MCF 10A (cell line): ENCODE data around the gene TCP10L. TPM values are rescaled to one million over a fixed set of nuclear protein-coding genes. Genes with fewer than 3 reads are reported as not detected.

Experiments
- BruUV-seq: library from RNA; stranded (reverse); fragments of 400-500 nt; replicated peaks from 2 replicates; lab custom pipeline; 2021; lab: Mats Ljungman, UMichigan
- CTCF ChIA-PET: fragments of 300-600 bp; sonication (Branson Sonifier 250); formaldehyde crosslinking; extraction: SDS; loops from one replicate; lab custom pipeline; 2021; ENCODE audit warnings: antibody characterized with exemption, inconsistent platforms; lab: Yijun Ruan, JAX
- POLR2A ChIA-PET: fragments of 300-600, 350-650 bp; sonication (Branson Sonifier 250); formaldehyde crosslinking; extraction: SDS; loops from one replicate; lab custom pipeline; 2020; ENCODE audit warnings: antibody characterized with exemption, inconsistent platforms; lab: Yijun Ruan, JAX
- DNase-seq: peaks from one replicate; pipeline ENCODE4 v3.0.0-alpha.2; 2018; ENCODE audit not compliant: unreplicated experiment
- H3K27ac Mint-ChIP-seq: one replicate; pipeline ENCODE4 v1.8.0; 2022; ENCODE audit warnings: mild to moderate bottlenecking, low read depth, mixed read lengths; ENCODE audit not compliant: unreplicated experiment
- H3K27me3 Mint-ChIP-seq: one replicate; pipeline ENCODE4 v1.8.0; 2022; ENCODE audit warnings: mixed read lengths; ENCODE audit not compliant: insufficient read depth, unreplicated experiment
- H3K36me3 Mint-ChIP-seq: one replicate; pipeline ENCODE4 v1.8.0; 2022; ENCODE audit warnings: mild to moderate bottlenecking, moderate library complexity, mixed read lengths; ENCODE audit not compliant: insufficient read depth, unreplicated experiment
- H3K4me1 Mint-ChIP-seq: one replicate; pipeline ENCODE4 v1.8.0; 2022; ENCODE audit warnings: mixed read lengths; ENCODE audit not compliant: insufficient read depth, unreplicated experiment
- H3K4me3 Mint-ChIP-seq: one replicate; pipeline ENCODE4 v1.8.0; 2022; ENCODE audit warnings: mild to moderate bottlenecking, moderate library complexity, mixed read lengths; ENCODE audit not compliant: unreplicated experiment
- H3K9me3 Mint-ChIP-seq: one replicate; pipeline ENCODE4 v1.8.0; 2022; ENCODE audit warnings: mixed read lengths; ENCODE audit not compliant: unreplicated experiment
- intact Hi-C: fragments of 100-400 bp; cut with micrococcal nuclease; formaldehyde crosslinking; loops from 2 replicates; pipeline ENCODE4 v1.14.1; 2022
- total RNA-seq: library from RNA; stranded (reverse); gene quantifications from 2 replicates; pipeline ENCODE4 v1.2.3, GENCODE V29; 2022
- TF ChIP-seq, protein P1 (sequence below): fragments of 200-600 bp; IDR thresholded peaks from one replicate; pipeline ENCODE4 v1.8.0; 2022; ENCODE audit warnings: antibody characterized with exemption, mild to moderate bottlenecking; ENCODE audit not compliant: unreplicated experiment

Gene TCP10L
- total RNA-seq, 1 experiment from 2014 or later = not detected

DNA sequence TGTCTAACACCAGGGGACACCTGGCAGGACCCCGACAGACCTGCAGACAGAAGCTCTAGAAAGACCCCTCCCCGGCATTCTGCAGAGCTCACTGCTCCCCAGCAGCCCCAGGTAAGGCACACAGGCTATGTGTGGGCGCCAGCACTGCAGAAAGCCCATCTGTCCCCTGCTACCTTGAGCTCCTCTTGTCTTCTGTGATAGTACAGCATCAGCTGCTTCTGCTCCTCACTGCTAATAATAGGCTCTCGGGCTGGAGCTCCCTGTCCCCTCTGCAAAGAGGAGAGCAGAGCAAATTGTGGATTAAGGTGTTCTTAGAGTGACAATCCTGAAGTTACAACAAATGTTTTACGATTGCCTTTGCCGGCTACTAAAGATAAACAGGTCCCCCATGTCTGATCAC, 16.8 kb upstream of the TCP10L start:
- no peak for DNase-seq
- intact Hi-C loops = loop anchor here (5.0 to 10.0 kb wide), 2 partner anchors 325 to 817 kb away; partner anchors contain the start of gene MIS18A
- Mint-ChIP-seq H3K27ac (no peak overlapping the region), H3K9me3 (no peaks in the 10 kb centered on the region), H3K4me1 (peaks cover 8% of the 10 kb centered on the region), H3K27me3 (no peaks in the 10 kb centered on the region), H3K36me3 (peaks cover 78% of the 10 kb centered on the region), H3K4me3 (no peak overlapping the region)
- TF ChIP-seq, protein P1, sequence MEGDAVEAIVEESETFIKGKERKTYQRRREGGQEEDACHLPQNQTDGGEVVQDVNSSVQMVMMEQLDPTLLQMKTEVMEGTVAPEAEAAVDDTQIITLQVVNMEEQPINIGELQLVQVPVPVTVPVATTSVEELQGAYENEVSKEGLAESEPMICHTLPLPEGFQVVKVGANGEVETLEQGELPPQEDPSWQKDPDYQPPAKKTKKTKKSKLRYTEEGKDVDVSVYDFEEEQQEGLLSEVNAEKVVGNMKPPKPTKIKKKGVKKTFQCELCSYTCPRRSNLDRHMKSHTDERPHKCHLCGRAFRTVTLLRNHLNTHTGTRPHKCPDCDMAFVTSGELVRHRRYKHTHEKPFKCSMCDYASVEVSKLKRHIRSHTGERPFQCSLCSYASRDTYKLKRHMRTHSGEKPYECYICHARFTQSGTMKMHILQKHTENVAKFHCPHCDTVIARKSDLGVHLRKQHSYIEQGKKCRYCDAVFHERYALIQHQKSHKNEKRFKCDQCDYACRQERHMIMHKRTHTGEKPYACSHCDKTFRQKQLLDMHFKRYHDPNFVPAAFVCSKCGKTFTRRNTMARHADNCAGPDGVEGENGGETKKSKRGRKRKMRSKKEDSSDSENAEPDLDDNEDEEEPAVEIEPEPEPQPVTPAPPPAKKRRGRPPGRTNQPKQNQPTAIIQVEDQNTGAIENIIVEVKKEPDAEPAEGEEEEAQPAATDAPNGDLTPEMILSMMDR = no peak
- ChIA-PET CTCF (interaction anchor here (0.6 to 5.1 kb wide), 12 partner anchors 8 to 252 kb away, joined by 3 to 71 read pairs (median 8); partner anchors contain the start of gene CFAP298), POLR2A (interaction anchor here (0.6 to 1.8 kb wide), 4 partner anchors 10 to 323 kb away, joined by 3 to 11 read pairs (median 6); partner anchors contain the start of genes CFAP298 and MIS18A)
- no TSS peak for BruUV-seq

DNA sequence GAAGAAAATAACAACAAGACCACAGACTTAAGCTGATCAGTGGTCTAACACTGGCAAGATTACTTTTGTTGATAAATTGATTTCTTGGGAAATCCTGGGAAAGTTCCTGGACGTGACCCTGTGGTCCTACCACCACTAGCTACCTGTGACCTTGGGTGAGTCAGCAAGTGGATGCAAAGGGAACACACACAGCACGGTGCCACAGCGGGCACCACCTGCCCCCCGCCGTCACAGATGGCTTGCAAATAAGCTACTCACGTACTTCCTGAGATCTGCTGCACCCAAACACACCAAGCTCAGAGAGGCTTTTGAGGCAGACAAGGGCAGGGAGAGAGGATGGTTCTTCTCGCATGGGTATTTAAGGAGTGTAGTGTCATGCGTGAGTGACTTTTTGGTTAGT, 14.2 kb upstream of the TCP10L start:
- H3K9me3 Mint-ChIP-seq = no peaks in the 10 kb centered on the region
- H3K27ac Mint-ChIP-seq = no peak overlapping the region
- H3K4me1 Mint-ChIP-seq = peaks cover 13% of the 10 kb centered on the region
- no TSS peak for BruUV-seq
- TF ChIP-seq, protein P1 = no peak
- H3K27me3 Mint-ChIP-seq = no peaks in the 10 kb centered on the region
- H3K4me3 Mint-ChIP-seq = no peak overlapping the region
- ChIA-PET CTCF (interaction anchor here (0.7 to 5.1 kb wide), 14 partner anchors 8 to 266 kb away, joined by 3 to 71 read pairs (median 4); partner anchors contain the start of gene TCP10L), POLR2A (interaction anchor here (0.6 to 2.3 kb wide), 4 partner anchors 31 to 197 kb away, joined by 3 to 9 read pairs (median 4); no protein-coding TSS in a partner anchor)
- no peak for DNase-seq
- peaks cover 53% of the 10 kb centered on the region for H3K36me3 Mint-ChIP-seq
- intact Hi-C loops = no loop called here

DNA sequence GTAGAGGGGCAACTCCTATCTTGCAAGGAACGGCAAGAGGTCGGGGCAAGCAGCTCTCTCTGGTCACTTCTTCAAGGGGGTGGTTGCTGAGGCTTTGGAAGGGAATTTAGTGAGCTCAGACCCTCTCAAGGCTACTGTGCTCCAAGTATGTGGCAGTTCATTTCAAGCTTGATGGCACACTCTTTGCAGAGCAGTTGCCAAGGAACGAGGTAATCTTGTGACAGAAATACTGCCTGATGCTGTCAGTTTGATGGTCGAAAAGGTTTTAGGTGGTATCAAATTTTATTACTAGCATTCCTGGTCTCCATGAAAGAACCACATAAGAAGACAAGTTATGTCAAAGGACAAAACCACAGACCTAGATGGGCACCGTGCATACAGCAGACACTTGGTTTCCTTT, 13.8 kb upstream of the TCP10L start:
- DNase-seq = no peak
- Mint-ChIP-seq H3K27ac (no peak overlapping the region), H3K27me3 (no peaks in the 10 kb centered on the region), H3K4me1 (peaks cover 13% of the 10 kb centered on the region), H3K36me3 (peaks cover 49% of the 10 kb centered on the region), H3K4me3 (no peak overlapping the region), H3K9me3 (no peaks in the 10 kb centered on the region)
- intact Hi-C loops = no loop called here
- ChIA-PET CTCF (interaction anchor here (0.6 to 5.1 kb wide), 9 partner anchors 9 to 207 kb away, joined by 3 to 71 read pairs (median 7); no protein-coding TSS in a partner anchor), POLR2A (interaction anchor here (1.0 to 2.3 kb wide), 3 partner anchors 31 to 195 kb away, joined by 3 to 9 read pairs (median 4); no protein-coding TSS in a partner anchor)
- TF ChIP-seq, protein P1 = no peak
- no TSS peak for BruUV-seq

DNA sequence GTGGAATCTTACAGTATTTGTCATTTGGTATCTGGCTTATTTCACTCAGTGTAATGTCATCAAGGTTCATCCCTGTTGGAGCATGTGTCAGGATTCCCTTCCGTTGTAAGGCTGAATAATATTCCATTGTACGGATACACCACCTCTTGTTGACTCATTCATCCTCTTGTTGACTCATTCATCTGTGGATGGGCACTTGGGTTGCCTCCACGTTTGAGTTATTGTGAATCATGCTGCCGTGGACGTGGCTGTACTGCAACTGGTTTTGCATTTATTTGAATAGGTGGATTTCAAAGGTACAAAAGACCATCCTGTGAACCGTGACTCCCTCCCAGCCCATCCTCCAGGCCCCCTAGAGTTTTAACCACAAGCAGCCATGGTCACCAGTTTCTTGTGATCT, 11.9 kb upstream of the TCP10L start:
- Mint-ChIP-seq H3K27me3 (no peaks in the 10 kb centered on the region), H3K36me3 (peaks cover 30% of the 10 kb centered on the region), H3K9me3 (no peaks in the 10 kb centered on the region), H3K4me3 (no peak overlapping the region), H3K27ac (peak overlapping the region; percentile 44), H3K4me1 (peaks cover 13% of the 10 kb centered on the region)
- peak; percentile 78 for DNase-seq
- POLR2A ChIA-PET = interaction anchor here (0.6 kb wide), 2 partner anchors 133 to 225 kb away, joined by 3 to 4 read pairs; no protein-coding TSS in a partner anchor
- TF ChIP-seq, protein P1 = no peak
- intact Hi-C loops = no loop called here
- CTCF ChIA-PET = interaction anchor here (0.6 to 1.4 kb wide), 3 partner anchors 10 to 265 kb away, joined by 3 to 4 read pairs (median 3); no protein-coding TSS in a partner anchor
- BruUV-seq = no TSS peak
